Measurements from ENCODE around the gene SLC15A3.

- TF ChIP-seq, protein P1, sequence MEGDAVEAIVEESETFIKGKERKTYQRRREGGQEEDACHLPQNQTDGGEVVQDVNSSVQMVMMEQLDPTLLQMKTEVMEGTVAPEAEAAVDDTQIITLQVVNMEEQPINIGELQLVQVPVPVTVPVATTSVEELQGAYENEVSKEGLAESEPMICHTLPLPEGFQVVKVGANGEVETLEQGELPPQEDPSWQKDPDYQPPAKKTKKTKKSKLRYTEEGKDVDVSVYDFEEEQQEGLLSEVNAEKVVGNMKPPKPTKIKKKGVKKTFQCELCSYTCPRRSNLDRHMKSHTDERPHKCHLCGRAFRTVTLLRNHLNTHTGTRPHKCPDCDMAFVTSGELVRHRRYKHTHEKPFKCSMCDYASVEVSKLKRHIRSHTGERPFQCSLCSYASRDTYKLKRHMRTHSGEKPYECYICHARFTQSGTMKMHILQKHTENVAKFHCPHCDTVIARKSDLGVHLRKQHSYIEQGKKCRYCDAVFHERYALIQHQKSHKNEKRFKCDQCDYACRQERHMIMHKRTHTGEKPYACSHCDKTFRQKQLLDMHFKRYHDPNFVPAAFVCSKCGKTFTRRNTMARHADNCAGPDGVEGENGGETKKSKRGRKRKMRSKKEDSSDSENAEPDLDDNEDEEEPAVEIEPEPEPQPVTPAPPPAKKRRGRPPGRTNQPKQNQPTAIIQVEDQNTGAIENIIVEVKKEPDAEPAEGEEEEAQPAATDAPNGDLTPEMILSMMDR (conservative IDR thresholded peaks at IDR 0.05), result no peak
- TF ChIP-seq EZH2 (IDR thresholded peaks at IDR 0.05; ENCODE audit: low read depth), result no peak
These were observed 23.4 kb downstream of the SLC15A3 start for GRCh38 chr11:60928563-60929001.

All from PC-9 (cell line).